ENCODE data around the gene PRSS22.
A peak's percentile ranks its signal among the peaks of the same experiment; 100 is the strongest.

The PRSS22 gene

DNA sequence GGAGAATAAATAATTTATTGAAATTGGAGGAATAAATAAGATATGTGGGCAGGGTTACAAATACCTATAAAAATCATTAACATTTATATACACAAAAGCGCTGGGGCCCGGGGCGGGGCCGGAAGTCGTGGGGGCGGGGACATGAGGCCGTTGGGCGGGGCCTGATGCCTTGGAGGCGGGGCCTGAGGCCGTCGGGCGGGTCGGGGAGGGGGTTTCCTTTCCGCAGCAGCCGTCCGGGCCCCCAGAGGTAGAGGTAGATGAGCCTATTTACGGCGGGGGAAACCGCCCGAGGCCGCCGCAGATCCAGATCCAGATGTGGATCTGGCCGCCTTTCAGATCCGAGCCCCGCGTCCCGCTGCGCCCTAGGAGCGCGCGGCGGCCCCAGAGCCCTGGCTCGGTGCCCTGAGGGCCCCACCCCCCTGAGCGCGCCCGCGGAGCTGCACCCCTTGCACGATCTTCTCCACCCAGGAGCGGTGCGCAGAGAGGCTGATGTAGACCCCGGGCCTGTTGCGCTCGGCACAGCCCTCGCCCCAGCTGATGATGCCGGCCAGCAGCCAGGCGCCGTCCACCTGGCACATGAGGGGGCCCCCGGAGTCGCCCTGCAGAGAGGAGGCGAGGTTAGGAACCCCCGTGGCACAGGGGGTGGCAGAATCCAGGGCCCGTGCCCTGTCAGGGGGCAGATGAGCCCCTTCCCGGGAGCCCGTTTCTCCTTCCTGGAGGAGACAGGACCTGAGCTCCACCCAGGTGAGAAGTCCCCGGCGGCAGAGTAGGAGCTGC lies 5.1 kb downstream of the PRSS22 start:
- no peak for DNase-seq (ENCODE audit: low spot score)

DNA sequence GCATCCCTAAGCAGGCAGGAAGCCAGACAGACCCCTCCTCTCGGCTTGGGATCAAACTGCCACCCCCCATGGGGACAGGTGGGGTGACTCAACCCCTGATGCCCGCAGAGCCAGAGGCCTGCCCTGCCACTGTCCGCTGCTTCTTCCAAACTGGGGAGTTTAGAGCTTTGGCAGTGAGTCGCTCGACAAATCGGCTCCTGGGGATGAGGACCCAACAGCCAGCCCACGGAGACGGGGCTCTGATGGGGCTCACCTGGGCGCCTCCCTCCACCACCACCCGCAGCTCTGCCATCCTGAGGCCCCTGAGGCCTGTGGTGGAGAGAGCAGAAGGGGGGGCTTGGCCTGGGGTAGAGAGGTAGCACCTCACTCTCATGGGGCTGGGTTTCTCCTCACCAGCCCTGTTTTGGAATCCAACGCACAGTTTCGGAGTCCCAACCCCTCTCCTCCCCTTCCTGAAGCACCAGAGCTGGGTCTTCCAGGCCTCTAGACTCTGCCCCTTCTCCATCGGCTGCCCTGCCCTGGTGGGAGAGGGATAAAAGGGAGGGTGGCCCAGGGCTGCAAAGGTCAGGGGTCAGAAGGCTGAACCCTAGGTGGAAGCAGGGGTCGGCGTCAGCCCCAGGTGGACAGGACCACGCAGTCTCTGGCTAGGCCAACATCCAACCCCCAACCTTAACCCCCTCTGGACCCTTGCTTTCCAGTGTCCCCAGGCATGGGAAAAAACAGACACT lies 5.8 kb downstream of the PRSS22 start:
- no peak for DNase-seq (ENCODE audit: low spot score)

DNA sequence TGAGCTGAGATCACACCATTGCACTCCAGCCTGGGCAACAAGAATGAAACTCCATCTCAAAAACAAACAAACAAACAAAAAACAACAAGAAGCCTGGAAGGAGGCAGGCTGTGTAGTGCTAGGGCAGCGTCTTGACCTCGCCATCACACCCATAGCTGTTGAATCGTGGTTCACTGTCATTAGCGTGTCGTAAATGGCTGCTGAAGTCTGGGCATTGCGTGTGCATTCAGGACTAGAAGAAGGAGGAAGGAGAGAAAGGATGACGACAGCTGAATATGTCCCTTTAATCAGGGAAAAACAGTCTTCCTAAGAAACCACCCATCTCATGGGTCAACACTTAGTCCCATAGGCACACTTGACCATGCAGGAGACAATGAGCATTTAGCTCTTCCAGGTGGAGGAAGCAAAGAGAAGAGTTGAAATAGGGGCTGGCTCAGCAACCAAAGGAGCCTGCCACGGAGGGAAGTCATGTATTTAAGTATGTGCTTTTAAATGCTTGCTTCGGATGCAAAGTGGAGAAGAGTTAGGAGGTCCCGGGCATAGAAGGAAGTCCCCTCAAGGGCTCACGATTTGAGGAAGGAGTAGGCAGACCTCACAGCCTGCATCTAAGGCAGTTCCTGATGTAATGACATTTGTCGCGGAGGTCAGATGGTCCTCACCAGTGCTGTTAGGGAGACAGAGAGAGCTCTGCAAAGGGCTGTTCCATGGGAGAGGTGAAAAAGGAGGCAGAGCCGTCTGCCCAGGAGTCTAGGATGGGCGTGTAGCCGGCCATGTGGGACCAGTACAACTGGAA lies 8.8 kb downstream of the PRSS22 start:
- no peak for DNase-seq (ENCODE audit: low spot score)

DNA sequence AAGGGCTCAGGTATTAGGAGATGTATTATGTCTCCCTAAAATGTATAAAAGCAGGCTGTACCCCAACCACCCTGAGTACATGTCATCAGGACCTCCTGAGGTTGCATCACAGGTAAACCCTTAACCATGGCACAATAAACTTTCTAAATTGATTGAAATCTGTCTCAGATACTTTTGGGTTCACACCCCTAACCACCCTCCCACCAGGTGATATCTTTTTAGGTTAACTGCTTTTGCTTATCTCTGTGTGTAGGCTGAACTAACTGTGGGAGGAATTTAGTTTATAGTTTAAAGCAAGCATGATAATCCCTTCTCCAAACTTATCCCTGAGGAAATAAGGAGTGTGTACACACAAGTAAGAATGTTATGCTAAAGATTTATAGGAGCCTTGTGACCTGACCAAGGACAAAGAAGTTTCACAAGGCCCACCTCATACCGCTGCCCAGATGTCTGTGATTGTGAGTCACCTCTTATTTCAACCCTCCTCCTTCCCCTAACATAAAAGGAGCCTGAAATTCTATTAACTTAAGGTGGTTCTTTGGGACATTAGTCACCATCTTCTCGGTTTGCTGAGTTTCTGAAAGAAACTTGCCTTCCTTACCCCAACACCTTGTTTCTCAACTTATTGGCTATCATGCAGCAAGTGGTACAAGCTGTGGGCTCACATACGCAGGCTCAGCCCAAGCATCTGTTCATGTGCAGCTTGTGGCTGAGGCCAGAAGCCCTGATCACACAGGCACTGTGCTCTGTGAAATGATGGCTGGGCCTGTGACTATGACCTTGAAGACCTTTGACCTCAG lies 11.3 kb downstream of the PRSS22 start:
- peak; percentile 89 for DNase-seq (ENCODE audit: low spot score)

DNA sequence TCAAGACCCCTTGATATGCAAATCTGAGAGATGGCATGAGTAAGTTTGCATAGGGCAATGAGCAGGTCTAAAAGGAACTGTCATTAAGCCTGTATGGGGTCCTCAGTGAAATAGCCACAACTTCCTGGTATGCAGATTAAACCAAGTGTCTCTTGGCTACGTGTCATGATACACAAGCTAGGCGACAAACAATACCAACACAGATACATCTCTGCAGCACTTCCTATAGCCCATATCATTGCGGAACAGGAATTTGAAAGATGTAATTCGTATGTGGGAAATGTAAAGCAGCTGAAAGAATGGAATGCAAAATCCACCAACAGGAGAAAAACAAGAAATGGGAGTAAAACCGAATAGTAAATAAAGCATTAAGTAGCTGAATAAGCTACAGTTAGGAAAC lies 12.9 kb downstream of the PRSS22 start:
- no peak for DNase-seq (ENCODE audit: low spot score)

DNA sequence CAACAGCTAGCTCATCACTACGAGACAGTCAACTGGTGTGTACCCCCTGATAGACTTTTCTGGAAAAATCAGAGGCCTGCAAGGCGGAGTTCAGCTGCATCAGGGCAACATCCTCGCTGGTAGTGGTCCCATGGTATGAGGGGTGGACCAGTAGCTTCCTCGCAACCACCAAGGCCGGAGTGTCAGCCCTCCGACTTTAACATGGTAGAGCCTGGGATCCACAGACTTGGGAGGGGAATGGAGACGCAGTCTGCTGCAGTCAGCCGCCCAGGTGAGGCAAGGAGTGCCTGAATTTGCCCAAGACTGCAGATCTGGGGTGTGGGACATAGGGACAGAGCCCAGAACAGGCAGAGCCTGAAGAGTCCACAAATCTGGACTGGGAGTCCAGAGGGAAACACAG lies 14.4 kb downstream of the PRSS22 start:
- DNase-seq (ENCODE audit: low spot score), result no peak

DNA sequence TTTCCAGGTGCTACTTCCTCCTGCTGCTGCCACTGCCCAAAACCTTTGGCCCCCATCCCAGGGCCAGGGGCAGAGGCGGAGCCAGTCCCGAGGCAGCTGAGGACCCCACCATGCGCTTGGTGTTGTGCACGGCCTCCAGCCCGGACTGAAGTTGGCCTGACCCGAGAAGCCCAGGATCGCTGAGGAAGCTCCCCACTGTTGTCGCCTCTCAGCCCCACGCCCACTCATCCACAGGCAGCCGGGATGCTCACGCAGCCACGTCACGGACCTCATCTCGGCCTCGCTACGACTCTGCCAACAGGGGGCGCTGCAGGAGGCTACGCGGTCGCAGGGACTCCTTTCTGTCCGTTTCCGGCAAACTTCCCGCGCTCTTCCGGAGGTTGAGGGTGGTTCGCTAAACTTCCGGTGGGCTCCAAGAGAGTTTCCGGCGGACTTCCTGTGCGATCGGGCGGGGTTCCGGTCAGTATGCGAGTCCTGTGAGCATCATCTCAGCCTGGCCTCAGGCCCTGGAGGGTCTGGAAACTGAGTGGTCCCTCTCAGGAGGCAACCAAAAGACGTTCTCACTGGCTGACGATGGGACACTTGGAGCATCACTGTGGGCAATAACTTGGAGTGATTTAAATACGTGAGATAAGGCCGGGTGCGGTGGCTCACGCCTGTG lies 15.5 kb downstream of the PRSS22 start:
- peak; percentile 32 for DNase-seq (ENCODE audit: low spot score)

DNA sequence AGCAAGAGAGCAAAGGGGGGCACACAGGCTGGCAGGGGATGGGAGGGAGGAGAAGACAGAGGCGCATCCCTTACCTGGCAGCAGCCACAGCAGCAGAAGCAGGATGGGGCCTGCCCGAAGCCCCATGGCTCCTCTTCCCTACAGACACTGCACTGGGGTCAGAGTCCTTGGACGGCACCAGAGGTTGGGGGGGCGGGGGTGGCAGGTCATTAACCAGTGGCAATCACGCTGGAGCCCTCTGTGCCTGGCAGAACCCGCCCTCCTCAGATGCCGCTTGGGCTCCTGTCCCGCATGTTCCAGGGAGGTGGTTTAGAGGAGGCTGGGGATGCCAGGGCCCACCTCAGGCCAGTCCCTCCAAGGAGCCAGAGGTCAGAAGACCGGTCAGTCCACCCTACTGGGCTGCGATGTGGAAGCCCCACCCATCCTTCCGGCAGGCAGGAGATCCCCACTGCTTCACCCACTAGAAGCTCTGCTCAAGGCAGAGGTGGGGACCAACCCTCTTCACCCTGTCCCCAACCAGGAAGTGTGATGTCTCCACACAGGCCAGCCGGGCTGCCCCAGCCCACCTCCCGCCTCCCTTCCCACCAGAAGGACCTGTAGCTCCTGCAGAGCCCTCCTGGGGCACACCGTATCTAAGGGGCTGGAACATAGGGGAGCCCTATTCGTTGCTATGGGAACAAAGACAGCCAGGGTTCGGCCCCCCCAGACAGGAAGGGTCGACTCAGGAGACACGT lies 16.2 kb downstream of the PRSS22 start:
- DNase-seq (ENCODE audit: low spot score), result no peak

DNA sequence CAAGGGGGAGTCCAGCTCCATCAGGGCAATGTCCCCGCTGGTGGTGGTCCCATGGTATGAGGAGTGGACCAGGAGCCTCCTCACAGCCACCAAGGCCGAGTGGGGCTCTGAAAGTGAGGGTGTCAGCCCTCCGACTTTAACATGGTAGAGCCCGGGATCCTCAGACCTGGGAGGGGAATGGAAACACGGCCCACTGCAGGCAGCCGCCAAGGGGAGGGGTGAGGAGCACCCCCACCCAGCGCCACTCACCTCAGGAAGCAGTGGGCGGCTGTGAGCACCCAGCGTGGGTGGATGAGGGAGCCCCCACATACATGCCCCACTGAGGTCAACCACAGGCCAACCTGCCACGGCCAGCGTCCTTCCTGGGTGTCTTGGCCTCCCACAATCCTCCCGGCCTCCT lies 17.1 kb downstream of the PRSS22 start:
- no peak for DNase-seq (ENCODE audit: low spot score)

DNA sequence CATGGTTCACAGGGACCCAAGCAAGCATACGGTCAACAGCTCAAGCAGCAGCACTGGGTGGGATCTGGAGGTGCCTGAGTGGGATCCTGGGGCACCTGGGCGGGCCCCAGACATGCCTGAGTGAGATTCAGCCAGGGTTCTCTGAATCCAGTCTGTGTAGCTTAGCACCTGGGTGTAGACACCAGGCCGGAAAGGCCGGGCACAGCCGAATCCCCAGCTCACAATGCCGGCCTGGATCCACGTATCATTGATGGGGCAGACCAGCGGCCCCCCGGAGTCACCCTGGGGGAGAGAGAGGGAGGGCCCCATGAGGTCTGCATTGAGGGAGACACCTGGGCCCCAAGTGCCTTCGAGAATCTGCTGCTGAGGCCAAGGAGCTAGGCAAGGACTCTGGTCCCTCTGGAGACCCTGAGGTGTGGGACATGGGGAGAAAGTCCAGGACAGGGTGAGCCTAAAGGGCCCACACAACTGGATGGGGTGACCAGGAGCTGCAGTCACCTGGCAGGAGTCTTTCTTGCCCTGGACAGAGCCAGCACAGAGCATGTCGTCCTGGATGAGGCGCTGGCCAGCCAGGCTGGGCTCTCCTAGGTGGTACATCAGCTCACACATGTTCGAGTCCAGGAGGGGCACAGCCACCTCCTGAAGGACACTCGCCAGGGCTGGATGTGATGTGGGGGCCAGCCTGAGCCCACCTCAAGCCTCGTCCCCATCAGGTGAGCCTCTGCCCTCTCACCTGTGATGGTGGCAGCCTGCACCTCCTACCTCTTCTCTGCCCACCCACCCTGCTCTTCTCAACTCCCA lies 18.1 kb downstream of the PRSS22 start:
- DNase-seq (ENCODE audit: low spot score), result no peak

DNA sequence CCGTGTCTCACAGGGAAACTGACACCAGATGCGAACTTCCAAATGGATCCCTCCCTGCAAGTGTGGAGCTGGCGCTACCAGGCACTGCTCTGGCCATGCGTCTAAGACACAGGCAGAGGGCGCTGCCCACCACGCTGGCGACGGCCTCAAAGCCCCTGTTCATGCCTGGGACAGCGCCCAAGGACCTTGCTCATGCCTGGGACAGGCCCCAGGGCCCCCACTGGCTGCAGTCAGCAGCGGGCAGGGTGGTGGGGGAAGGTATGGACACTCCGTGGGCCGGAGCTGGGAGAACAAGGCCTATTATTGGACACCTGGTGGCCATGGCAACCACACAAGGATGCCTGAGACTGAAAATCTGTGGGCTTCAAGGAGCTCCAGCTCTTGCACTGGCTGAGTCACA lies 19.0 kb downstream of the PRSS22 start:
- peak; percentile 91 for DNase-seq (ENCODE audit: low spot score)

DNA sequence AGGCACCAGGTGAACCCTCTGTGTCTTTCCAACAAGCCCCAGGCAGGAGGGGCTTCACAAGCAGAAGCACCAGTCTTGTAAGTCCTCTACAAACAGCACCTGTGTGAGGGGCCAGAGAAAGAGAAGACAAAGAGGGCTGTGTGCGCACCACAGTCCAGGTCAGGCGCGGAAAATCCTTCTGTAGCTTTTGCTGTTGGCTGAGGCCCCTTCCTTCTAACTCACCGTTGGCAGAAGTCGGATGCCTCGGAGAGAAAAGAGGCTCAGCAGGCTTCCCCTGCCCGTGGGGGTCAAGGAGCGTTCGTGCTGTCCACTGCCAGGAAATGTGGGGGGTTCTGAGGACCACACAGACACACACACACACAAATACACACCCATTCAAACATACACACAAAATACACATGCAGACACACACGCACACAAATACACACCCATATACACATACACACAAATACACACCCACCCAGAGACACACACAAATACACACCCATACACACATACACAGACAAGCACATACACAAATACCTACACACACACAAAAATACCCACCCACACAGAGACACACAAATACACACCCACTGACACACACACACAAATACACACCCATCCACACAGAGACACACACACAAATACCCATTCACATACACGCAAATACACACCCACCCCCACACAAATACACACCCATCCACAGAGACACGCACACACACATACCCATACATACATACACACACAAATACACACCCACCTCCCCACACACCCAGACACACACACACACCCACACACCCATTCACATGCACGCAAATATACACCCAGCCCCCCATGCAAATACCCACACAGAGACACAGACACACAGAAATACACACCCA lies 21.1 kb downstream of the PRSS22 start:
- no peak for DNase-seq (ENCODE audit: low spot score)

DNA sequence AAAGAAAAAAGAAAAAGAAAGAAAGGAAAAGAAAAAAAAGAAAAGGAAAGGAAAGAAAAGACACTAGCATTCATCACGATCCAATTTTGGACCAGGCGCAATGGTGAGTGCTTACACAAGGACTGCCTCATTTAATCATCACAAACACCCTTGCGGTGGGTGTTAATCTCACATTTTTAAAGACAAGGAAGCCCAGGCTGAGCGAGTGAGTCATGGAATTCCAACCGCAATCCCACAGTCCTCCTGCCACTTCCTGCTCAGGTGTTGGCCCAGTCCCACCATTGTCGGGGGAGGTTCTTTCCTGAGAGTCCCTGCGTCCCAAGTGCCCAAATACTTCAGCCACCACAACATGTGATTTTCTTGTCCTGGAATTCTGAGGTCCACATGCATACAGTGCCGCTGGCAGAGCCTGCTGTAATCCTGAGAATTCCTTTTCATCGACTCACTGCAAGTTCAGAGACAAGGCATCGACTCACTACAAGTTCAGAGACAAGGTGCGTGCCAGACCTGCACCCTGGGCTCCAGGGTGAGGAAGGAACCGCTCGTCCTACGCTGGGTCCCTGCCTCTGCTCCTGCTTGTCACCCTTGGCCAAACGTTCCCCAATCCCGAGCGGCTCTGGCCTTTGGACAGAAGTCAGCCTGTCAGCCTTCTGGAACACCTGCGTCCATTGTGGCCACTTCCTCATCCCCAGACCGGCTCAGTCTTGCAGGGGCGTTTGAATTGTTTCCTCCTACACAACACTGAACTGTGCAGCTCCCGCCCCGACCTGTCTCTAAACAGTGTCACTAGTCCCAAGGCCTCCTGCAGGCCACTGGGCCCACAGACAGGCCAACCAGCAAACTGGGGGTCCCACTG lies 22.1 kb downstream of the PRSS22 start:
- DNase-seq (ENCODE audit: low spot score), result peak; percentile 100

DNA sequence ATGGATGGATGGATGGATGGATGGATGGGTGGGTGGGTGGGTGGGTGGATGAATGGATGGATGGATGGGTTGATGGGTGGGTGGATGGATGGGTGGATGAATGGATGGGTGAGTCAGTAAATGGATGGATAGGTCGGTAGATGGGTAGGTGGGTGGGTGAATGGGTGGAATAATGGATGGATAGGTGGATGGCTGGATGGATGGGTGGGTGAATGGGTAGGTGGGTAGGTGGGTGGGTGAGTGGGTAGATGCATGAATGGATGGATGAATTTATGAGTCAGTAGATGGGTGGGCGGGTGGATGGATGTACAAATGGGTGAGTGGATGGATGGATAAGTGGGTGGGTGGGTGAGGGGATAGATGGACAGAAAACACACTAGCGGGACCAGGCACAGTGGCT lies 23.0 kb downstream of the PRSS22 start:
- no peak for DNase-seq (ENCODE audit: low spot score)

DNA sequence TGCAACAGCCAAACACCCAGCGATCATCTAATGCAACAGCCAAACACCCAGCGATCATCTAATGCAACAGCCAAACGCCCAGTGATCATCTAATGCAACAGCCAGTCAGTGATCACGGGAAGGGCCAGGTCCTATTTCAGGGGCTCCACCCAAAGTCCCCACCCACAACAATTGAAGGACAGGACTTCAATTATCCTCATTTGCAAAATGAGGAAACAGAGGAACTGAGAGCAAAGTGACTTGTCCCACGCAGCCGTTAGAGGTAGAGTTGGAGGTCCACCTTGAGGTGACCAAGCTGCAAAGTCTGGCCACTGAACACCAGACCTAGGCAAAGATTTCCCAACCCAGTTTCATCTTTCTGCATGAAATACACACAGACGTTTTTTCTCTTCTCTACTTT lies 24.2 kb downstream of the PRSS22 start:
- no peak for DNase-seq (ENCODE audit: low spot score)

DNA sequence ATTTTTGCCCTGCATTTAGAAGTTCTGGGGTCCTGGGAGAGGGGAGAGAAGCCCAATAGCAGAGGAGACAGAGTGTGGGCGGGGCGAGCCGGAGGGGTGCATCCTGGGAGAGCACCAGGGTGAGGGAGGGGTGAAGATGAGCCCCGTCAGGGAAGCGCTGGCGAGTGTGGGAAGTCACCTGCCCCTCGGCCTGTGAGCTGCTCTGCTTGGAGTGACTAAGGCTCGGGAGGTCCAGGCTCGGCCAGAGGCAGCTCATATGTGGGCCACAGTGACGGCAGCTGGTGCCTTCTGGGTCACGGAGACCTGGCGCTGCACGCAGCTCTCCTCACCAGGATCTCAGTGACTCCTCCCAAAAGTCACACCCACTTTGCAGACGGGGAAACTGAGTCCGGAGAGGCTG lies 26.8 kb downstream of the PRSS22 start:
- no peak for DNase-seq (ENCODE audit: low spot score)

DNA sequence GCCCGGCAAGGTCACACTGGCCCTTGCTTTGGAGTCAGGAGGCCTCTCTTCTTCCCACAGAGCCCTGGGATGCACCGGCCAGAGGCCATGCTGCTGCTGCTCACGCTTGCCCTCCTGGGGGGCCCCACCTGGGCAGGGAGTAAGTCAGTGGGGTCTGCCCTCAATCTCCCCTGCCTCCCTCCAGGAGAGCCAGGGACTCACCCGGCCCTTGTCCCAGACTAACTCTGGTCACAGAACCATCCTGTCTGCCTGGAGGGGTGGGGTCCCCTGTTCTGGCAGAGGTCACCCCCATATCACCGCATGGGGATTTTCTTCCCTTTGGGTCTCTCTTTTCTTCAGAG lies 27.6 kb downstream of the PRSS22 start:
- no peak for DNase-seq (ENCODE audit: low spot score)

Data from kidney tubule cell (primary cell).